HepG2 (cell line): ENCODE results near the gene MEX3A. TPM values are rescaled to one million over a fixed set of nuclear protein-coding genes. Genes with fewer than 3 reads are reported as not detected.
"Not testable (repeated sequence)": the region's sequence is repeated elsewhere in the genome, so short reads cannot be mapped to it uniquely, and the experiment has no call there.

Source experiments
- ATAC-seq: fragments of 200-7000 bp; cut with Tn5 transposase; 3 replicates; pipeline ENCODE4 v1.9.1; 2020; ENCODE audit warnings: mild to moderate bottlenecking, moderate library complexity
- BruUV-seq: library from RNA; stranded (reverse); fragments of 400-500 nt; replicated peaks from 2 replicates; lab custom pipeline; 2021; lab: Mats Ljungman, UMichigan
- CTCF ChIA-PET: fragments of 300-600 bp; formaldehyde crosslinking; extraction: SDS; loops from one replicate; lab custom pipeline; 2021; ENCODE audit warnings: low total read pairs, inconsistent platforms, low intra/inter-chr PET ratio; lab: Yijun Ruan, JAX
- POLR2A ChIA-PET: fragments of 350-600 bp; sonication (Branson Sonifier 250); formaldehyde crosslinking; loops from one replicate; lab custom pipeline; 2020; ENCODE audit warnings: antibody characterized with exemption, inconsistent platforms; lab: Yijun Ruan, JAX
- DNase-seq: peaks from one replicate; pipeline ENCODE4 v3.0.0-alpha.2; 2015; ENCODE audit warnings: low spot score
- FAIRE-seq: peaks from 3 replicates; lab custom pipeline; 2011; peaks lifted over from hg19 to GRCh38; lab: Jason Lieb, UNC
- H2AFZ ChIP-seq: one replicate; pipeline ENCODE4 v1.6.1; 2011; ENCODE audit warnings: low read length, inconsistent platforms
- H3K27ac ChIP-seq: fragments of 300-600 bp; 3 replicates; pipeline ENCODE4 v1.8.0; 2011; ENCODE audit warnings: mixed run types, mild to moderate bottlenecking, mixed read lengths, low read length, inconsistent platforms; ENCODE audit not compliant: insufficient read depth; ENCODE audit errors: extremely low read length
- H3K27me3 ChIP-seq, 2 experiments: fragments of 200-600 bp in 1 of 2; 2 replicates in 1 of 2; 3 replicates in 1 of 2; pipeline versions ENCODE4 v1.6.0 to v1.8.0; 2011; ENCODE audit warnings: low read length in 2 of 2, mild to moderate bottlenecking in 2 of 2, moderate library complexity in 2 of 2, inconsistent platforms in 1 of 2; ENCODE audit not compliant: insufficient read depth in 2 of 2, control insufficient read depth in 1 of 2
- H3K36me3 ChIP-seq, 2 experiments: fragments of 200-600 bp in 1 of 2; replicated peaks in 1 of 2; 2 replicates in 1 of 2; 3 replicates in 1 of 2; pipeline versions ENCODE4 v1.5.1 to v1.8.0; 2011; ENCODE audit warnings: low read length in 2 of 2, inconsistent platforms in 1 of 2; ENCODE audit not compliant: insufficient read depth in 2 of 2, control insufficient read depth in 1 of 2
- H3K4me1 ChIP-seq: 2 replicates; pipeline ENCODE4 v1.5.1; 2012; ENCODE audit warnings: low read length, inconsistent platforms; ENCODE audit not compliant: insufficient read depth
- H3K4me2 ChIP-seq: 2 replicates; pipeline ENCODE4 v1.6.0; 2011; ENCODE audit warnings: low read depth, low read length, inconsistent platforms
- H3K4me3 ChIP-seq, 3 experiments: fragments of 200-600 bp in 1 of 3; sonication (generic), shearing (Covaris generic) in 1 of 3; replicated peaks in 1 of 3; 2 replicates each; pipeline ENCODE4 v1.5.1; 2011 to 2016; ENCODE audit warnings: low read length in 3 of 3, inconsistent platforms in 2 of 3, low read depth in 2 of 3, mild to moderate bottlenecking in 2 of 3, control low read depth in 1 of 3, mixed read lengths in 1 of 3; ENCODE audit not compliant: insufficient read depth in 1 of 3
- H3K79me2 ChIP-seq: one replicate; pipeline ENCODE4 v1.6.1; 2011; ENCODE audit warnings: low read length, inconsistent platforms; ENCODE audit not compliant: insufficient read depth
- H3K9ac ChIP-seq: 2 replicates; pipeline ENCODE4 v1.6.0; 2011; ENCODE audit warnings: mild to moderate bottlenecking, low read depth, low read length, inconsistent platforms; ENCODE audit not compliant: insufficient read depth
- H3K9me3 ChIP-seq: 2 replicates; pipeline ENCODE4 v1.5.1; 2012; ENCODE audit warnings: mild to moderate bottlenecking, low read length
- H4K20me1 ChIP-seq: 2 replicates; pipeline ENCODE4 v1.6.0; 2011; ENCODE audit warnings: inconsistent platforms, mild to moderate bottlenecking, low read length, moderate library complexity; ENCODE audit not compliant: insufficient read depth
- CBX5 ChIP-seq: sonication (generic); formaldehyde crosslinking; IDR thresholded peaks from 2 replicates; pipeline ENCODE4 v1.4.0; 2020; ENCODE audit warnings: missing genetic modification reagents, borderline replicate concordance
- CENPT ChIP-seq: sonication (generic); formaldehyde crosslinking; IDR thresholded peaks from 2 replicates; pipeline ENCODE4 v1.8.0; 2022; ENCODE audit warnings: low read depth, mild to moderate bottlenecking, moderate library complexity, missing genetic modification reagents
- IRF2 ChIP-seq: IDR thresholded peaks from 2 replicates; pipeline ENCODE4 v1.6.1; 2018; ENCODE audit warnings: missing genetic modification reagents, missing compliant biosample characterization
- KLF9 ChIP-seq: IDR thresholded peaks from 2 replicates; pipeline ENCODE4 v1.6.1; 2016; ENCODE audit warnings: low read depth
- NR2F1 ChIP-seq, 2 experiments: fragments of 450-650 bp in 1 of 2; formaldehyde crosslinking in 1 of 2; IDR thresholded peaks; 2 replicates each; pipeline versions ENCODE4 v1.5.0 to v1.6.1; 2016 to 2020; ENCODE audit warnings: mild to moderate bottlenecking in 1 of 2, missing compliant biosample characterization in 1 of 2, missing genetic modification reagents in 1 of 2, moderate library complexity in 1 of 2
- SOX13 ChIP-seq, 3 experiments: fragments of 450-650 bp in 1 of 3; sonication (generic) in 1 of 3; formaldehyde crosslinking in 1 of 3; IDR thresholded peaks in 2 of 3; conservative IDR thresholded peaks in 1 of 3; 2 replicates each; pipeline versions ENCODE4 v1.5.0 to v1.6.1; 2016 to 2020; ENCODE audit warnings: antibody characterized with exemption in 1 of 3, mild to moderate bottlenecking in 1 of 3, missing compliant biosample characterization in 1 of 3, missing genetic modification reagents in 1 of 3, moderate library complexity in 1 of 3
- ZNF460 ChIP-seq: sonication (generic); formaldehyde crosslinking; IDR thresholded peaks from 2 replicates; pipeline ENCODE4 v1.5.1; 2020; ENCODE audit warnings: missing genetic modification reagents, mild to moderate bottlenecking, borderline replicate concordance
- WGBS: methylation state at CpG from one replicate; pipeline ENCODE4 v1.1.6; 2017; ENCODE audit warnings: low lambda C conversion rate; 5-methylcytosine and 5-hydroxymethylcytosine counted together
- in situ Hi-C: cut with HindIII; loops from 2 replicates; pipeline ENCODE4 v1.10.0; 2017; ENCODE audit warnings: low pct_unique_long_range_greater_than_20kb; ENCODE audit not compliant: extremely low pct_ligation_motif_present
- intact Hi-C: fragments of 100-400 bp; cut with micrococcal nuclease; formaldehyde crosslinking; loops from one replicate; pipeline ENCODE4 v1.10.0; 2022; ENCODE audit not compliant: unreplicated experiment
- polyA plus RNA-seq, 8 experiments: library from polyadenylated mRNA; depleted of rRNA in 3 of 8; stranded (reverse) in 7 of 8; unstranded in 1 of 8; fragments of >200 nt; fragmentation: Illumina TruSeq in 4 of 8; extraction: Trizol in 4 of 8; gene quantifications; 2 replicates each; pipeline versions ENCODE4 v1.2.1 to v1.2.3, GENCODE V29; 2011 to 2016; ENCODE audit warnings: low read depth in 4 of 8, missing spikeins in 1 of 8, mixed read lengths in 1 of 8; ENCODE audit not compliant: insufficient read depth in 1 of 8
- total RNA-seq, 5 experiments: library from RNA; depleted of rRNA; stranded (reverse); fragments of >200 nt; fragmentation: Illumina TruSeq; extraction: Trizol; gene quantifications; 2 replicates each; pipeline ENCODE4 v1.2.3, GENCODE V29; 2016; ENCODE audit warnings: low read depth in 1 of 5
- TF ChIP-seq, protein P1 (sequence below): sonication (generic); formaldehyde crosslinking; IDR thresholded peaks from 2 replicates; pipeline ENCODE4 v1.8.0; 2022; ENCODE audit warnings: low read depth, missing genetic modification reagents
- TF ChIP-seq, protein P2 (sequence below): sonication (generic); formaldehyde crosslinking; IDR thresholded peaks from 2 replicates; pipeline ENCODE4 v1.4.0; 2020; ENCODE audit warnings: missing genetic modification reagents

MEX3A gene
- total and polyA plus RNA-seq, 2 of the 13 experiments (the other 11 are each of a cell fraction or from before 2014, with no cell fraction given), result 7.6 to 9.1 TPM

DNA sequence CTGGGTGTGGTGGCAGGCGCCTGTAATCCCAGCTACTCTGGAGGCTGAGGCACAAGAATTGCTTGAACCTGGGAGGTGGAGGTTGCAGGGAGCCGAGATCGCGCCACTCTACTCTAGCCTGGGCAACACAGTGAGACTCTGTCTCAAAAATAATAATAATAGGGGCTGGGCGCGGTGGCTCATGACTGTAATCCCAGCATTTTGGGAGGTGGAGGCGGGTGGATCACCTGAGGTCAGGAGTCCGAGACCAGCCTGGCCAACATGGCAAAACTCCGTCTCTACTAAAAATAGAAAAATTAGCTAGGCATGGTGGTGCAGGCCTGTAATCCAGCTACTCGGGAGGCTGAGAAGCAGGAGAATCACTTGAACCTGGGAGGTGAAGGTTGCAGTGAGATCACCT is 43.3 kb upstream of the MEX3A start:
- H2AFZ ChIP-seq, in situ Hi-C loops, intact Hi-C loops, H3K27ac ChIP-seq, H3K4me2 ChIP-seq, H3K27me3 ChIP-seq, BruUV-seq, H3K9me3 ChIP-seq, ATAC-seq, H3K9ac ChIP-seq, FAIRE-seq, H4K20me1 ChIP-seq, H3K4me3 ChIP-seq, CTCF ChIA-PET, DNase-seq: not testable (repeated sequence)
- POLR2A ChIA-PET, result interaction anchor here (1.5 to 6.0 kb wide), 4 partner anchors 11 to 28 kb away, joined by 3 to 90 read pairs (median 59); partner anchors contain the start of gene LMNA
- peaks cover 100% of the 10 kb centered on the region for H3K4me1 ChIP-seq
- H3K79me2 ChIP-seq, result peaks cover 93% of the 10 kb centered on the region
- 96% methylated on average over 10 of the region's 10 CpGs for WGBS
- peaks cover 4 to 15% of the 10 kb centered on the region in 2 experiments for H3K36me3 ChIP-seq

DNA sequence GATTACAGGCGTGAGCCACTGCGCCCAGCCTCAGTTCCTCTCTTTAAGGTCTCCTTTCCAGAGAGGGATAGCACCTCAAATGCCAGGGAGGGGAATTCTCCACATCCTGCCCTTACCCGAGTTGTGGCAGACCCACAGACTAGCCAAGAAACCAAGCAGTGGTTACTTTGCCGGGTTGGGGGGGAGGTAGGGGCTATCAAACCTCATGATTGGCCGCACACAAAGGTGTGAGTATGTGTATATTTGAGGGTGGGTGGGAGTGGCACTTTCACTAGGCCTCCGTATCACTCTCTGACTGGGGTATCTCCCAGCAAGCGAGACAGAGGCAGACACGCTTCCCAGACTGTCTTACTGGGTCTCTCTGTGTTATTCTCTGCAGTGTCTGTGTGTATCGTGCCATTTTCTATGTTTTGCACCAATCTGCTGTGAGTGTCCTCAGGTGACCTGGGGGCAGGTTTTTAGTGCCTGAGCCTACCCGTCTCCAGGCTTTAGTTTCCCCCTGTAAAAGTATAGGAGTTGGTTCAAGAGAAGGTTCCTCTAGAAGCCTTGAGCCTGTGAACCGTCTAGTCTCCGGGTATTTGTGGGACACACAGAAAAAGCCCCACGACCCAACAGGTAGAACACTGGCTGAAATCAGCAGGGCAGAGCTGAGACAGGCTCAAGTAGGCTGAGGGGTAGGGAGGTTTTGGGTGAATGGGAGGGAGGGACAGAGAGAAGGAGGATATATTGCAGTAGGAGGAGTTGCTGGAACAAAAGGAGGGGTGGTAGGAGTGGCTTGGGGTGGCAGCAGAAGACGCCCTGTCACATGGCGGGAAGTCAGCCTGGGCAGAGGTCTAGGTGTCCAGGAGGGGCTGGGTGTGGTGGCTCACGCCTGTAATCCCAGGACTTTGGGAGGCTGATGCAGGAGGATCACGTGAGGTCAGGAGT is 42.6 kb upstream of the MEX3A start:
- H3K79me2 ChIP-seq, result peaks cover 95% of the 10 kb centered on the region
- H2AFZ ChIP-seq, result no peak overlapping the region
- FAIRE-seq, result no peak
- H3K36me3 ChIP-seq, result peaks cover 3 to 19% of the 10 kb centered on the region in 2 experiments; a peak in 4 of 5 replicates
- BruUV-seq, result no TSS peak
- no peak overlapping the region for H3K4me3 ChIP-seq
- H3K9ac ChIP-seq, result peak overlapping the region; percentile 25
- peak overlapping the region; percentile 37 for H3K27ac ChIP-seq
- H4K20me1 ChIP-seq, result peaks cover 2% of the 10 kb centered on the region; the same call in 1 of the 2 replicates
- DNase-seq, result no peak
- peaks cover 100% of the 10 kb centered on the region for H3K4me1 ChIP-seq
- CTCF ChIA-PET, result no interaction called here
- POLR2A ChIA-PET, result interaction anchor here (1.5 to 6.0 kb wide), 3 partner anchors 11 to 27 kb away, joined by 3 to 84 read pairs (median 34); partner anchors contain the start of gene LMNA
- H3K9me3 ChIP-seq, result no peaks in the 10 kb centered on the region
- H3K4me2 ChIP-seq, result peak overlapping the region; percentile 18; the same call in 1 of the 2 replicates
- ATAC-seq, result no peak
- WGBS, result 92% methylated on average over 17 of the region's 17 CpGs
- in situ Hi-C loops (no loop called here), intact Hi-C loops (no loop called here)
- H3K27me3 ChIP-seq, result no peaks in the 10 kb centered on the region
- TF ChIP-seq KLF9 (no peak), SOX13 (IDR thresholded peaks at IDR 0.05) (no peak), SOX13 (CRISPR knock-in tag; conservative IDR thresholded peaks at IDR 0.05 in 1 of 2, IDR thresholded peaks at IDR 0.05 in 1 of 2) (no peak), ZNF460 (CRISPR knock-in tag) (peak; percentile 14; the same call in 1 of the 2 replicates), IRF2 (CRISPR knock-in tag) (no peak), NR2F1 (CRISPR knock-in tag; IDR thresholded peaks at IDR 0.05) (no peak), CENPT (CRISPR knock-in tag) (no peak), CBX5 (CRISPR knock-in tag) (no peak)
- TF ChIP-seq, protein P1, sequence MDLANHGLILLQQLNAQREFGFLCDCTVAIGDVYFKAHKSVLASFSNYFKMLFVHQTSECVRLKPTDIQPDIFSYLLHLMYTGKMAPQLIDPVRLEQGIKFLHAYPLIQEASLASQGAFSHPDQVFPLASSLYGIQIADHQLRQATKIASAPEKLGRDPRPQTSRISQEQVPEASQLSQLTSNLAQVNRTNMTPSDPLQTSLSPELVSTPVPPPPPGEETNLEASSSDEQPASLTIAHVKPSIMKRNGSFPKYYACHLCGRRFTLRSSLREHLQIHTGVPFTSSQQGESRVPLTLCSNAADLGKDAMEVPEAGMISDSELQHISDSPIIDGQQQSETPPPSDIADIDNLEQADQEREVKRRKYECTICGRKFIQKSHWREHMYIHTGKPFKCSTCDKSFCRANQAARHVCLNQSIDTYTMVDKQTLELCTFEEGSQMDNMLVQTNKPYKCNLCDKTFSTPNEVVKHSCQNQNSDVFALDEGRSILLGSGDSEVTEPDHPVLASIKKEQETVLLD (CRISPR knock-in tag), result no peak
- TF ChIP-seq, protein P2, sequence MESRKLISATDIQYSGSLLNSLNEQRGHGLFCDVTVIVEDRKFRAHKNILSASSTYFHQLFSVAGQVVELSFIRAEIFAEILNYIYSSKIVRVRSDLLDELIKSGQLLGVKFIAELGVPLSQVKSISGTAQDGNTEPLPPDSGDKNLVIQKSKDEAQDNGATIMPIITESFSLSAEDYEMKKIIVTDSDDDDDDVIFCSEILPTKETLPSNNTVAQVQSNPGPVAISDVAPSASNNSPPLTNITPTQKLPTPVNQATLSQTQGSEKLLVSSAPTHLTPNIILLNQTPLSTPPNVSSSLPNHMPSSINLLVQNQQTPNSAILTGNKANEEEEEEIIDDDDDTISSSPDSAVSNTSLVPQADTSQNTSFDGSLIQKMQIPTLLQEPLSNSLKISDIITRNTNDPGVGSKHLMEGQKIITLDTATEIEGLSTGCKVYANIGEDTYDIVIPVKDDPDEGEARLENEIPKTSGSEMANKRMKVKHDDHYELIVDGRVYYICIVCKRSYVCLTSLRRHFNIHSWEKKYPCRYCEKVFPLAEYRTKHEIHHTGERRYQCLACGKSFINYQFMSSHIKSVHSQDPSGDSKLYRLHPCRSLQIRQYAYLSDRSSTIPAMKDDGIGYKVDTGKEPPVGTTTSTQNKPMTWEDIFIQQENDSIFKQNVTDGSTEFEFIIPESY, result peak; percentile 49; the same call in 1 of the 2 replicates
